ENCODE measurements around the gene CCDC120. TPM values are rescaled to one million over a fixed set of nuclear protein-coding genes. Genes with fewer than 3 reads are reported as not detected.

CCDC120 gene
- total RNA-seq, 1 donor from 2014 or later, result 35.1 TPM

DNA sequence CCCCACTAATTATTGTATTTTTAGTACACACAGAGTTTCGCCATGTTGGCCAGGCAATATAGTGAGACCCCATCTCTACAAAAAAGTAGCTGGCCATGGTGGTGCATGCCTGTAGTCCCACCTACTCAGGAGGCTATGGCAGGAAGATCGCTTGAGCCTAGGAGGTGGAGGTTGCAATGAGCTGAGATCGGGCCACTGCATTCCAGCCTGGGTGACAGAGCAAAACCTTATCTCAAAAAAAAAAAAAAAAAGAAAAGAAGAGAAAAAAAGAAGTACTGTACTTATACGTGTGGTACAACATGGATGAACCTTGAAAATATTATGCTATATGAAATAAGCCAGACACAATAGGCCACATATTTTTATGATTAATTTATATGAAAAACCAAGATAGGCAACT, 30.8 kb downstream of the CCDC120 start:
- Mint-ChIP-seq H3K4me3 (no peak overlapping the region), H3K9me3 (no peaks in the 10 kb centered on the region), H3K27me3 (ENCODE audit: low read depth) (no peaks in the 10 kb centered on the region), H3K36me3 (no peaks in the 10 kb centered on the region), H3K4me1 (no peaks in the 10 kb centered on the region), H3K27ac (no peak overlapping the region)
- TF ChIP-seq, protein P1, sequence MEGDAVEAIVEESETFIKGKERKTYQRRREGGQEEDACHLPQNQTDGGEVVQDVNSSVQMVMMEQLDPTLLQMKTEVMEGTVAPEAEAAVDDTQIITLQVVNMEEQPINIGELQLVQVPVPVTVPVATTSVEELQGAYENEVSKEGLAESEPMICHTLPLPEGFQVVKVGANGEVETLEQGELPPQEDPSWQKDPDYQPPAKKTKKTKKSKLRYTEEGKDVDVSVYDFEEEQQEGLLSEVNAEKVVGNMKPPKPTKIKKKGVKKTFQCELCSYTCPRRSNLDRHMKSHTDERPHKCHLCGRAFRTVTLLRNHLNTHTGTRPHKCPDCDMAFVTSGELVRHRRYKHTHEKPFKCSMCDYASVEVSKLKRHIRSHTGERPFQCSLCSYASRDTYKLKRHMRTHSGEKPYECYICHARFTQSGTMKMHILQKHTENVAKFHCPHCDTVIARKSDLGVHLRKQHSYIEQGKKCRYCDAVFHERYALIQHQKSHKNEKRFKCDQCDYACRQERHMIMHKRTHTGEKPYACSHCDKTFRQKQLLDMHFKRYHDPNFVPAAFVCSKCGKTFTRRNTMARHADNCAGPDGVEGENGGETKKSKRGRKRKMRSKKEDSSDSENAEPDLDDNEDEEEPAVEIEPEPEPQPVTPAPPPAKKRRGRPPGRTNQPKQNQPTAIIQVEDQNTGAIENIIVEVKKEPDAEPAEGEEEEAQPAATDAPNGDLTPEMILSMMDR (IDR thresholded peaks at IDR 0.05; ENCODE audit: unreplicated experiment), result no peak
- no peak for DNase-seq (ENCODE audit: low spot score in 2 of 2, unreplicated experiment in 2 of 2)

DNA sequence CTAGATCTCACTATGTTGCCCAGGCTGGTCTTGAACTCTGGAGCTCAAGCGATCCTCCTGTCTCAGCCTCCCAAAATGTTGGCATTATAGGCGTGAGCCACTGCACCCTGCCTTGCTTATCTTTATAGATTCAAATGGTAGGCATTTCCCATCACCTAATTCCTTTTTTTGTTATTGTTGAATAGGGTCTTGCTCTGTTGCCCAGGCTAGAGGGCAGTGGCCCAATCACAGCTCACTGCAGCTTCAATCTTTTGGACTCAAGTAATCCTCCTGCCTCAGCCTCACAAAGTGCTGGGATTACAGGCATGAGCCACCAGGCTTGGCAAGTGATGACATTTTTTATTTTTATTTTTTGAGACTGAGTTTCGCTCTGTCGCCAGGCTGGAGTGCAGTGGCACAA, 37.6 kb downstream of the CCDC120 start:
- peaks cover under 1% of the 10 kb centered on the region for H3K4me1 Mint-ChIP-seq
- no peaks in the 10 kb centered on the region for H3K36me3 Mint-ChIP-seq
- TF ChIP-seq, protein P1 (IDR thresholded peaks at IDR 0.05; ENCODE audit: unreplicated experiment), result no peak
- H3K27ac Mint-ChIP-seq, result no peak overlapping the region
- no peak for DNase-seq (ENCODE audit: low spot score in 2 of 2, unreplicated experiment in 2 of 2)
- H3K9me3 Mint-ChIP-seq, result no peaks in the 10 kb centered on the region
- no peak overlapping the region for H3K4me3 Mint-ChIP-seq
- H3K27me3 Mint-ChIP-seq (ENCODE audit: low read depth), result no peaks in the 10 kb centered on the region

DNA sequence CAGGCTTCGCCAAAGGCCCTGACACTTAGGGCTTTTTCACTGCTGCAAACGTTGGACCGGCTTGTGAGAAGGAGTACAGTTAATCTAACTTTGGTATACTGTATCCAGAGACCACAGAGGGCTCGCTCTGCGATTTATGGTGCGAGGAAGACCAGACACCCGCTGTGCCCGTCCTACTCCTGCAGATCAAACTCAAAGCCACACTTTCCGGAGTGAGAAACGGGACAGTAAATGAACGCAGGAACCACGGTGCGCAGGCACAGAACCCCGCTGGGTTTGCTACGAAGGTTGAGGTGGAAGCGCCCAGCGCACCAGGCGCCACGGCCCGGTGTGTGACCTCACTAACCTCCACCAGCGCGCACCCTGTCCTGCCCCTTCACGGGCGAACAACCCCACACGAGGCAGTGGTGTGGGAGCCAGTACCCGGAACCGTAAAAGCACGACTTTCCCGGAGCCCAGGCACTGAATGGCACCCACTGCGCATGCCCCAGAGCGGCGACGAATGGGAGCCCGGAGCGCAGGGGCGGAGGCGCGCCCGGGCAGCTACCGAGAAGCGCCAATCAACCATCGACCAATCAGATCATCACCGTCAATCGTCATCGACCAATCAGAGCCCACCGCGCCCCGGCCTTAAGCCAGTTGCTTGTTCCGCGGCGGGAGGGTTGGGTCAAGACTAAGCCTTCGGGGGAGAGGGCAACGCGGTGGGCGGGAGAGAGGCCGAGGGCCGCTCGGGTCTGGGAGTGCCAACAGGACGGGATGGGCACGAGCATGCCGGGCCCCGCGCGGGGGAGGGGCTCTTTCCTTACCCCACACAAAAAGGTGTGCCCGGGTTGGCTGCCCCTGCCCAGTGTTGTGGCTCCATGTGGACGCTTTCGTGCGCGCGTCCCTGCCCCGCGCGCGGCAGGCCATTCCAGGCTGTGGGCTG, 42.2 kb downstream of the CCDC120 start:
- Mint-ChIP-seq H3K27ac (peak overlapping the region; percentile 91), H3K4me3 (peak overlapping the region; percentile 81), H3K36me3 (no peaks in the 10 kb centered on the region), H3K4me1 (peaks cover 5% of the 10 kb centered on the region), H3K27me3 (ENCODE audit: low read depth) (no peaks in the 10 kb centered on the region), H3K9me3 (no peaks in the 10 kb centered on the region)
- TF ChIP-seq, protein P1 (IDR thresholded peaks at IDR 0.05; ENCODE audit: unreplicated experiment), result no peak
- peak; percentile 74 to 85 for DNase-seq (ENCODE audit: low spot score in 2 of 2, unreplicated experiment in 2 of 2)

DNA sequence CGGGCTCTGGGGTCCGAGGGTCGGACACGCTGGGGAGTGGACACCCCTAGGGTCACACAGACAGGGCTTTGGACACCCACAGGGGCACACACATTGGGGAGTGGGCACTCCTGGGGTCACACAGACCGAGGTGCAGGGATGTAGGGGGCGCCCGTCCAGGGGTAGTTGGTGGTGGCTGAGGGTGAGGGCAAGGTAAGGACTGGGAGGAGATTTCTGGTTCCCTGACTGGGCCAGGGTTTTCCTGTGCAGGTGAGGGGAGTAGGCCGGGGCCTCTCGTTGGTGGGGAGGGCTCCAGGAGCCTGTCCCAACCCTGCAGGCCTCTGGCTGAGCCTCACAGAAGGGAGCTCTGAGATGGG, 42.8 kb downstream of the CCDC120 start:
- H3K27ac Mint-ChIP-seq, result no peak overlapping the region
- TF ChIP-seq, protein P1 (IDR thresholded peaks at IDR 0.05; ENCODE audit: unreplicated experiment), result no peak
- H3K36me3 Mint-ChIP-seq, result no peaks in the 10 kb centered on the region
- no peaks in the 10 kb centered on the region for H3K9me3 Mint-ChIP-seq
- H3K27me3 Mint-ChIP-seq (ENCODE audit: low read depth), result no peaks in the 10 kb centered on the region
- H3K4me3 Mint-ChIP-seq, result peak overlapping the region; percentile 81
- DNase-seq (ENCODE audit: low spot score in 2 of 2, unreplicated experiment in 2 of 2), result no peak
- H3K4me1 Mint-ChIP-seq, result peaks cover 5% of the 10 kb centered on the region

DNA sequence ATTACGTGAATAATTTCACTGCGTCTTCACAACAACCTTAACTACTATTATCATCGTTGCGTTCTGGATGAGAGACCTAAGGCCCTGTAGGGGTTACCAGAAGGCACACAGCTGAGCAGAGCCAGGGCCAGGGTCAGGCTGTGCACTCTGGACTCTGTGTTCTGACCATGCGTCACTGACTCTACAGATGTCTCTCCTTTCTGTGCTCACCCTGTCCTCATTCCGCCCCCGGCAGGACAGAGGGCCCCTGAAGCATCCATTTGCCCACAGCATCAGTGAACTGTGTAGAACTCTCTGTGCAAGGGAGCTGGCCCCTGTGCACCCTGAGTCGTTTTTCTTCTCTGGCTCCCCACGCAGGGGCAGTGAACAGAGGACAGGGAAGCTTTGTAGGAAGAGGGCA, 43.4 kb downstream of the CCDC120 start:
- peaks cover 5% of the 10 kb centered on the region for H3K4me1 Mint-ChIP-seq
- TF ChIP-seq, protein P1 (IDR thresholded peaks at IDR 0.05; ENCODE audit: unreplicated experiment), result no peak
- no peak overlapping the region for H3K27ac Mint-ChIP-seq
- no peaks in the 10 kb centered on the region for H3K9me3 Mint-ChIP-seq
- H3K4me3 Mint-ChIP-seq, result peak overlapping the region; percentile 81
- H3K36me3 Mint-ChIP-seq, result peaks cover 3% of the 10 kb centered on the region
- no peaks in the 10 kb centered on the region for H3K27me3 Mint-ChIP-seq (ENCODE audit: low read depth)
- DNase-seq (ENCODE audit: low spot score in 2 of 2, unreplicated experiment in 2 of 2), result no peak

Data from mesothelial cell of epicardium (in vitro differentiated cells).